Neural cell (in vitro differentiated cells): ENCODE data around the gene UVRAG. TPM values are rescaled to one million over a fixed set of nuclear protein-coding genes. Genes with fewer than 3 reads are reported as not detected.

ENCODE experiments used
- H2AFZ ChIP-seq: fragments of 200-600, 300-800 bp; sonication (generic), shearing (Covaris generic); 2 replicates; pipeline ENCODE4 v1.6.0; 2014; ENCODE audit warnings: low read depth, mild to moderate bottlenecking, antibody characterized with exemption, low read length, moderate library complexity
- H3F3A ChIP-seq: fragments of 200-600 bp; shearing (Covaris generic); 2 replicates; pipeline ENCODE4 v1.6.1; 2016; ENCODE audit warnings: mild to moderate bottlenecking, moderate library complexity, mixed read lengths, antibody characterized with exemption, low read length; ENCODE audit not compliant: insufficient read depth, poor library complexity, severe bottlenecking
- H3K27ac ChIP-seq: fragments of 200-600, 300-800 bp; sonication (generic), shearing (Covaris generic); 2 replicates; pipeline ENCODE4 v1.5.1; 2014; ENCODE audit warnings: mild to moderate bottlenecking, low read length, moderate library complexity
- H3K27me3 ChIP-seq: fragments of 300-800, 200-600 bp; sonication (generic), shearing (Covaris generic); 2 replicates; pipeline ENCODE4 v1.6.0; 2014; ENCODE audit warnings: mild to moderate bottlenecking, low read depth, low read length, moderate library complexity; ENCODE audit not compliant: insufficient read depth
- H3K36me3 ChIP-seq: fragments of 300-800, 200-600 bp; sonication (generic), shearing (Covaris generic); 2 replicates; pipeline ENCODE4 v1.5.1; 2014; ENCODE audit warnings: mild to moderate bottlenecking, antibody characterized with exemption, low read length, moderate library complexity; ENCODE audit not compliant: insufficient read depth
- H3K4me2 ChIP-seq: fragments of 300-800, 200-600 bp; sonication (generic), shearing (Covaris generic); 2 replicates; pipeline ENCODE4 v1.6.0; 2014; ENCODE audit warnings: mild to moderate bottlenecking, low read length
- H3K4me3 ChIP-seq: fragments of 300-800, 200-600 bp; sonication (generic), shearing (Covaris generic); 2 replicates; pipeline ENCODE4 v1.5.1; 2014; ENCODE audit warnings: mild to moderate bottlenecking, low read length, moderate library complexity
- H3K79me2 ChIP-seq: fragments of 200-600 bp; shearing (Covaris generic); replicated peaks from 2 replicates; pipeline ENCODE4 v1.6.0; 2014; ENCODE audit warnings: mild to moderate bottlenecking, low read length, moderate library complexity; ENCODE audit not compliant: insufficient read depth
- H3K9ac ChIP-seq: fragments of 300-800, 200-600 bp; sonication (generic), shearing (Covaris generic); 2 replicates; pipeline ENCODE4 v1.6.1; 2016; ENCODE audit warnings: mild to moderate bottlenecking, low read length, mixed read lengths
- H3K9me2 ChIP-seq: fragments of 200-600 bp; shearing (Covaris generic); 2 replicates; pipeline ENCODE4 v1.6.1; 2016; ENCODE audit warnings: mild to moderate bottlenecking, low read length, mixed read lengths; ENCODE audit not compliant: insufficient read depth
- H3K9me3 ChIP-seq: fragments of 200-600, 300-800 bp; sonication (generic), shearing (Covaris generic); 2 replicates; pipeline ENCODE4 v1.6.1; 2016; ENCODE audit warnings: mild to moderate bottlenecking, mixed run types, low read length, moderate library complexity, mixed read lengths
- H4K20me1 ChIP-seq: fragments of 200-600 bp; shearing (Covaris generic); 2 replicates; pipeline ENCODE4 v1.6.1; 2016; ENCODE audit warnings: mild to moderate bottlenecking, mixed run types; ENCODE audit not compliant: insufficient read depth
- EP300 ChIP-seq: fragments of 450-650 bp; conservative IDR thresholded peaks from 2 replicates; pipeline ENCODE4 v1.6.1; 2014; ENCODE audit warnings: antibody characterized with exemption, mild to moderate bottlenecking, moderate library complexity; ENCODE audit not compliant: poor library complexity, severe bottlenecking
- EZH2 ChIP-seq: fragments of 200-600, 300-800 bp; shearing (Covaris generic), sonication (generic); IDR thresholded peaks from 2 replicates; pipeline ENCODE4 v1.6.1; 2014; ENCODE audit warnings: antibody characterized with exemption, low read length, borderline replicate concordance, mild to moderate bottlenecking; ENCODE audit not compliant: insufficient read depth, poor library complexity, severe bottlenecking
- MXI1 ChIP-seq: fragments of 450-650 bp; conservative IDR thresholded peaks from 2 replicates; pipeline ENCODE4 v1.6.1; 2014; ENCODE audit warnings: antibody characterized with exemption, mild to moderate bottlenecking; ENCODE audit not compliant: poor library complexity, severe bottlenecking
- POLR2AphosphoS5 ChIP-seq: IDR thresholded peaks from 2 replicates; pipeline ENCODE4 v1.6.1; 2012
- RAD21 ChIP-seq: fragments of 450-650 bp; conservative IDR thresholded peaks from 2 replicates; pipeline ENCODE4 v1.6.1; 2014; ENCODE audit warnings: antibody characterized with exemption, mild to moderate bottlenecking, moderate library complexity
- SMC3 ChIP-seq: fragments of 450-650 bp; conservative IDR thresholded peaks from 2 replicates; pipeline ENCODE4 v1.6.1; 2014; ENCODE audit warnings: antibody characterized with exemption, mild to moderate bottlenecking, moderate library complexity; ENCODE audit not compliant: poor library complexity
- TAF1 ChIP-seq: IDR thresholded peaks from 2 replicates; pipeline ENCODE4 v1.6.1; 2012; ENCODE audit warnings: low read depth
- polyA plus RNA-seq: library from polyadenylated mRNA; depleted of rRNA; stranded (reverse); fragments of >200 nt; gene quantifications from 2 replicates; pipeline ENCODE4 v1.2.3, GENCODE V29; 2014
- TF ChIP-seq, protein P1 (sequence below): IDR thresholded peaks from 2 replicates; pipeline ENCODE4 v1.6.1; 2012; ENCODE audit warnings: borderline replicate concordance
- TF ChIP-seq, protein P2 (sequence below): fragments of 450-650 bp; IDR thresholded peaks from 2 replicates; pipeline ENCODE4 v1.5.1; 2014; ENCODE audit warnings: antibody characterized with exemption, mild to moderate bottlenecking, moderate library complexity; ENCODE audit not compliant: poor library complexity, severe bottlenecking

Gene UVRAG
- polyA plus RNA-seq, 1 donor from 2014 or later: 31.6 TPM

GRCh38 chr11:75993126-75993525, 178.1 kb downstream of the UVRAG start:
- no peak overlapping the region for H3K4me3 ChIP-seq
- no peaks in the 10 kb centered on the region for H3K9me3 ChIP-seq
- H3K4me2 ChIP-seq: no peak overlapping the region
- H3K9me2 ChIP-seq: no peaks in the 10 kb centered on the region
- TF ChIP-seq TAF1 (no peak), SMC3 (no peak), POLR2AphosphoS5 (no peak), MXI1 (no peak), EP300 (no peak), RAD21 (no peak), EZH2 (no peak)
- TF ChIP-seq, protein P1, sequence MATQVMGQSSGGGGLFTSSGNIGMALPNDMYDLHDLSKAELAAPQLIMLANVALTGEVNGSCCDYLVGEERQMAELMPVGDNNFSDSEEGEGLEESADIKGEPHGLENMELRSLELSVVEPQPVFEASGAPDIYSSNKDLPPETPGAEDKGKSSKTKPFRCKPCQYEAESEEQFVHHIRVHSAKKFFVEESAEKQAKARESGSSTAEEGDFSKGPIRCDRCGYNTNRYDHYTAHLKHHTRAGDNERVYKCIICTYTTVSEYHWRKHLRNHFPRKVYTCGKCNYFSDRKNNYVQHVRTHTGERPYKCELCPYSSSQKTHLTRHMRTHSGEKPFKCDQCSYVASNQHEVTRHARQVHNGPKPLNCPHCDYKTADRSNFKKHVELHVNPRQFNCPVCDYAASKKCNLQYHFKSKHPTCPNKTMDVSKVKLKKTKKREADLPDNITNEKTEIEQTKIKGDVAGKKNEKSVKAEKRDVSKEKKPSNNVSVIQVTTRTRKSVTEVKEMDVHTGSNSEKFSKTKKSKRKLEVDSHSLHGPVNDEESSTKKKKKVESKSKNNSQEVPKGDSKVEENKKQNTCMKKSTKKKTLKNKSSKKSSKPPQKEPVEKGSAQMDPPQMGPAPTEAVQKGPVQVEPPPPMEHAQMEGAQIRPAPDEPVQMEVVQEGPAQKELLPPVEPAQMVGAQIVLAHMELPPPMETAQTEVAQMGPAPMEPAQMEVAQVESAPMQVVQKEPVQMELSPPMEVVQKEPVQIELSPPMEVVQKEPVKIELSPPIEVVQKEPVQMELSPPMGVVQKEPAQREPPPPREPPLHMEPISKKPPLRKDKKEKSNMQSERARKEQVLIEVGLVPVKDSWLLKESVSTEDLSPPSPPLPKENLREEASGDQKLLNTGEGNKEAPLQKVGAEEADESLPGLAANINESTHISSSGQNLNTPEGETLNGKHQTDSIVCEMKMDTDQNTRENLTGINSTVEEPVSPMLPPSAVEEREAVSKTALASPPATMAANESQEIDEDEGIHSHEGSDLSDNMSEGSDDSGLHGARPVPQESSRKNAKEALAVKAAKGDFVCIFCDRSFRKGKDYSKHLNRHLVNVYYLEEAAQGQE: no peak
- TF ChIP-seq, protein P2, sequence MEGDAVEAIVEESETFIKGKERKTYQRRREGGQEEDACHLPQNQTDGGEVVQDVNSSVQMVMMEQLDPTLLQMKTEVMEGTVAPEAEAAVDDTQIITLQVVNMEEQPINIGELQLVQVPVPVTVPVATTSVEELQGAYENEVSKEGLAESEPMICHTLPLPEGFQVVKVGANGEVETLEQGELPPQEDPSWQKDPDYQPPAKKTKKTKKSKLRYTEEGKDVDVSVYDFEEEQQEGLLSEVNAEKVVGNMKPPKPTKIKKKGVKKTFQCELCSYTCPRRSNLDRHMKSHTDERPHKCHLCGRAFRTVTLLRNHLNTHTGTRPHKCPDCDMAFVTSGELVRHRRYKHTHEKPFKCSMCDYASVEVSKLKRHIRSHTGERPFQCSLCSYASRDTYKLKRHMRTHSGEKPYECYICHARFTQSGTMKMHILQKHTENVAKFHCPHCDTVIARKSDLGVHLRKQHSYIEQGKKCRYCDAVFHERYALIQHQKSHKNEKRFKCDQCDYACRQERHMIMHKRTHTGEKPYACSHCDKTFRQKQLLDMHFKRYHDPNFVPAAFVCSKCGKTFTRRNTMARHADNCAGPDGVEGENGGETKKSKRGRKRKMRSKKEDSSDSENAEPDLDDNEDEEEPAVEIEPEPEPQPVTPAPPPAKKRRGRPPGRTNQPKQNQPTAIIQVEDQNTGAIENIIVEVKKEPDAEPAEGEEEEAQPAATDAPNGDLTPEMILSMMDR: no peak
- H4K20me1 ChIP-seq: no peaks in the 10 kb centered on the region
- no peaks in the 10 kb centered on the region for H3F3A ChIP-seq
- H3K36me3 ChIP-seq: peaks cover 2% of the 10 kb centered on the region
- H3K27ac ChIP-seq: no peak overlapping the region
- no peaks in the 10 kb centered on the region for H3K79me2 ChIP-seq
- H3K27me3 ChIP-seq: no peaks in the 10 kb centered on the region
- no peak overlapping the region for H2AFZ ChIP-seq
- H3K9ac ChIP-seq: no peak overlapping the region

- no peak overlapping the region for H3K27ac ChIP-seq
- no peak overlapping the region for H3K9ac ChIP-seq
- no peaks in the 10 kb centered on the region for H3K36me3 ChIP-seq
- no peaks in the 10 kb centered on the region for H3F3A ChIP-seq
- no peaks in the 10 kb centered on the region for H3K9me2 ChIP-seq
- no peaks in the 10 kb centered on the region for H3K27me3 ChIP-seq
- no peaks in the 10 kb centered on the region for H3K79me2 ChIP-seq
- no peaks in the 10 kb centered on the region for H4K20me1 ChIP-seq
- TF ChIP-seq EZH2 (no peak), SMC3 (no peak)
- no peaks in the 10 kb centered on the region for H3K9me3 ChIP-seq
- H2AFZ ChIP-seq: no peak overlapping the region
- H3K4me2 ChIP-seq: no peak overlapping the region
- H3K4me3 ChIP-seq: no peak overlapping the region
These were observed 179.6 kb downstream of the UVRAG start for GRCh38 chr11:75994616-75995015.
